HL-60 (cell line): ENCODE measurements around the gene IL13.

Experiments
- DNase-seq, 2 experiments: peaks; one replicate each; pipeline ENCODE4 v3.0.0-alpha.2; 2010 to 2020; ENCODE audit warnings: low read depth in 1 of 2, low spot score in 1 of 2
- H3K27ac ChIP-seq: fragments of 250-450 bp; sonication (Bioruptor Pico); replicated peaks from 2 replicates; pipeline ENCODE4 v1.5.1; 2020; ENCODE audit warnings: mild to moderate bottlenecking, moderate library complexity
- H3K27me3 ChIP-seq: fragments of 250-450 bp; sonication (Bioruptor Pico); 2 replicates; pipeline ENCODE4 v1.5.1; 2021; ENCODE audit warnings: mild to moderate bottlenecking, moderate library complexity; ENCODE audit not compliant: insufficient read depth, poor library complexity, severe bottlenecking
- H3K4me3 ChIP-seq: replicated peaks from 2 replicates; pipeline ENCODE4 v1.5.1; 2011; ENCODE audit warnings: mild to moderate bottlenecking, control low read depth, low read length; ENCODE audit not compliant: insufficient read depth
- GABPA ChIP-seq: IDR thresholded peaks from 2 replicates; pipeline ENCODE4 v1.6.1; 2012; ENCODE audit warnings: low read depth
- POLR2AphosphoS5 ChIP-seq: IDR thresholded peaks from 2 replicates; pipeline ENCODE4 v1.6.1; 2012; ENCODE audit warnings: low read depth
- SPI1 ChIP-seq: IDR thresholded peaks from 2 replicates; pipeline ENCODE4 v1.6.1; 2012; ENCODE audit warnings: low read depth, mild to moderate bottlenecking, borderline replicate concordance
- TF ChIP-seq, protein P1 (sequence below): IDR thresholded peaks from 2 replicates; pipeline ENCODE4 v1.6.1; 2012; ENCODE audit warnings: low read depth; ENCODE audit not compliant: insufficient replicate concordance
- TF ChIP-seq, protein P2 (sequence below): IDR thresholded peaks from one replicate; pipeline ENCODE4 v1.5.1; 2011; ENCODE audit warnings: low read length, control low read depth, inconsistent platforms; ENCODE audit not compliant: insufficient read depth

IL13 gene

DNA sequence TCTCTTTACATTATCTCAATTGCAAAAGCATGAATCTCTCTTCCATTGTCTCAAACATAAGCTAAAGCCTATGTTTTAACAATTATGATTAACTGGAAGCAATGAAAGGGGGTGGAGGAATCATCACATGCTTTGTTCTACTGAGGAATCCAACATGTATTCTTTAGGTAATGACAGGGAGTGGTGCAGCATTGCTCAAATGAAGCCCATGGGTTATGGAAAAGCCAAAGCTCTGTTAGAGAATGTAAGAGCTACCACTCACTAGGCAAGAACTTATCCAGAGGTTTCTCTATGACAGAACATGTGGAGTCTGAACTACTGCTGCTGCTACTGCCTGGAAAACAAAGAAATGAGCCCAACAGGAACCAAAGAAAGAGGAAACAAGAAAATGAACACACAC is 50.7 kb downstream of the IL13 start:
- TF ChIP-seq, protein P1, sequence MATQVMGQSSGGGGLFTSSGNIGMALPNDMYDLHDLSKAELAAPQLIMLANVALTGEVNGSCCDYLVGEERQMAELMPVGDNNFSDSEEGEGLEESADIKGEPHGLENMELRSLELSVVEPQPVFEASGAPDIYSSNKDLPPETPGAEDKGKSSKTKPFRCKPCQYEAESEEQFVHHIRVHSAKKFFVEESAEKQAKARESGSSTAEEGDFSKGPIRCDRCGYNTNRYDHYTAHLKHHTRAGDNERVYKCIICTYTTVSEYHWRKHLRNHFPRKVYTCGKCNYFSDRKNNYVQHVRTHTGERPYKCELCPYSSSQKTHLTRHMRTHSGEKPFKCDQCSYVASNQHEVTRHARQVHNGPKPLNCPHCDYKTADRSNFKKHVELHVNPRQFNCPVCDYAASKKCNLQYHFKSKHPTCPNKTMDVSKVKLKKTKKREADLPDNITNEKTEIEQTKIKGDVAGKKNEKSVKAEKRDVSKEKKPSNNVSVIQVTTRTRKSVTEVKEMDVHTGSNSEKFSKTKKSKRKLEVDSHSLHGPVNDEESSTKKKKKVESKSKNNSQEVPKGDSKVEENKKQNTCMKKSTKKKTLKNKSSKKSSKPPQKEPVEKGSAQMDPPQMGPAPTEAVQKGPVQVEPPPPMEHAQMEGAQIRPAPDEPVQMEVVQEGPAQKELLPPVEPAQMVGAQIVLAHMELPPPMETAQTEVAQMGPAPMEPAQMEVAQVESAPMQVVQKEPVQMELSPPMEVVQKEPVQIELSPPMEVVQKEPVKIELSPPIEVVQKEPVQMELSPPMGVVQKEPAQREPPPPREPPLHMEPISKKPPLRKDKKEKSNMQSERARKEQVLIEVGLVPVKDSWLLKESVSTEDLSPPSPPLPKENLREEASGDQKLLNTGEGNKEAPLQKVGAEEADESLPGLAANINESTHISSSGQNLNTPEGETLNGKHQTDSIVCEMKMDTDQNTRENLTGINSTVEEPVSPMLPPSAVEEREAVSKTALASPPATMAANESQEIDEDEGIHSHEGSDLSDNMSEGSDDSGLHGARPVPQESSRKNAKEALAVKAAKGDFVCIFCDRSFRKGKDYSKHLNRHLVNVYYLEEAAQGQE = no peak
- TF ChIP-seq, protein P2, sequence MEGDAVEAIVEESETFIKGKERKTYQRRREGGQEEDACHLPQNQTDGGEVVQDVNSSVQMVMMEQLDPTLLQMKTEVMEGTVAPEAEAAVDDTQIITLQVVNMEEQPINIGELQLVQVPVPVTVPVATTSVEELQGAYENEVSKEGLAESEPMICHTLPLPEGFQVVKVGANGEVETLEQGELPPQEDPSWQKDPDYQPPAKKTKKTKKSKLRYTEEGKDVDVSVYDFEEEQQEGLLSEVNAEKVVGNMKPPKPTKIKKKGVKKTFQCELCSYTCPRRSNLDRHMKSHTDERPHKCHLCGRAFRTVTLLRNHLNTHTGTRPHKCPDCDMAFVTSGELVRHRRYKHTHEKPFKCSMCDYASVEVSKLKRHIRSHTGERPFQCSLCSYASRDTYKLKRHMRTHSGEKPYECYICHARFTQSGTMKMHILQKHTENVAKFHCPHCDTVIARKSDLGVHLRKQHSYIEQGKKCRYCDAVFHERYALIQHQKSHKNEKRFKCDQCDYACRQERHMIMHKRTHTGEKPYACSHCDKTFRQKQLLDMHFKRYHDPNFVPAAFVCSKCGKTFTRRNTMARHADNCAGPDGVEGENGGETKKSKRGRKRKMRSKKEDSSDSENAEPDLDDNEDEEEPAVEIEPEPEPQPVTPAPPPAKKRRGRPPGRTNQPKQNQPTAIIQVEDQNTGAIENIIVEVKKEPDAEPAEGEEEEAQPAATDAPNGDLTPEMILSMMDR = no peak
- TF ChIP-seq POLR2AphosphoS5 (no peak), GABPA (no peak), SPI1 (no peak)
- no peak overlapping the region for H3K4me3 ChIP-seq
- H3K27ac ChIP-seq = no peak overlapping the region
- no peak for DNase-seq
- H3K27me3 ChIP-seq = no peaks in the 10 kb centered on the region
